Breast epithelium (tissue), 4 donors: Measurements from ENCODE around the gene SUPT7L. TPM values are rescaled to one million over a fixed set of nuclear protein-coding genes. Genes with fewer than 3 reads are reported as not detected.

Source experiments
- DNase-seq, 2 donors: peaks; one replicate each; pipeline ENCODE4 v3.0.0-alpha.2; 2019; ENCODE audit warnings: low spot score in 2 of 2
- H3K27ac ChIP-seq, 2 donors: fragments of 200-600 bp; sonication (generic) in 1 of 2; one replicate each; pipeline ENCODE4 v1.5.1; 2016 to 2019; ENCODE audit warnings: mild to moderate bottlenecking in 1 of 2
- H3K27me3 ChIP-seq, 2 donors: fragments of 200-600 bp; sonication (generic) in 1 of 2; one replicate each; pipeline versions ENCODE4 v1.5.1 to v1.6.0; 2017 to 2019; ENCODE audit warnings: control low read depth in 1 of 2, mild to moderate bottlenecking in 1 of 2
- H3K36me3 ChIP-seq: fragments of 200-600 bp; one replicate; pipeline ENCODE4 v1.5.1; 2019
- H3K4me1 ChIP-seq, 2 donors: fragments of 200-600 bp; sonication (generic); one replicate each; pipeline ENCODE4 v1.5.1; 2016 to 2019; ENCODE audit warnings: control low read depth in 1 of 2
- H3K4me3 ChIP-seq, 3 donors: fragments of 200-600 bp; sonication (generic); 1 replicate in 2 of 3; 2 replicates in 1 of 3; pipeline ENCODE4 v1.5.1; 2016 to 2019; ENCODE audit warnings: mild to moderate bottlenecking in 3 of 3, moderate library complexity in 2 of 3
- H3K9me3 ChIP-seq, 2 donors: fragments of 200-600 bp; sonication (generic) in 1 of 2; one replicate each; pipeline ENCODE4 v1.5.1; 2016 to 2019; ENCODE audit warnings: control low read depth in 1 of 2
- CTCF ChIP-seq, 3 donors: fragments of 450-650 bp; IDR thresholded peaks; one replicate each; pipeline ENCODE4 v1.5.1; 2016 to 2017; ENCODE audit warnings: antibody characterized with exemption in 3 of 3, mild to moderate bottlenecking in 3 of 3, moderate library complexity in 3 of 3
- POLR2A ChIP-seq: fragments of 450-650 bp; IDR thresholded peaks from one replicate; pipeline ENCODE4 v1.6.1; 2016; ENCODE audit warnings: antibody characterized with exemption, mild to moderate bottlenecking, moderate library complexity
- POLR2AphosphoS5 ChIP-seq, 3 donors: sonication (generic); formaldehyde crosslinking; IDR thresholded peaks; one replicate each; pipeline ENCODE4 v1.6.1; 2017; ENCODE audit warnings: antibody characterized with exemption in 3 of 3
- intact Hi-C: fragments of 100-400 bp; cut with DNase I; formaldehyde crosslinking; loops from one replicate; pipeline ENCODE4 v1.15.1; 2023; ENCODE audit warnings: low total_unique reads
- total RNA-seq, 3 donors: library from RNA; depleted of rRNA; stranded (reverse); fragments of >200 nt; gene quantifications; one replicate each; pipeline ENCODE4 v1.1.0, GENCODE V29; 2016

Gene SUPT7L
- total RNA-seq, 3 donors from 2014 or later, result 21.4 to 34.2 (median 25.9) TPM

GRCh38 chr2:27680571-27680970 is 17.2 kb upstream of the SUPT7L start:
- no peak overlapping the region for H3K4me3 ChIP-seq
- H3K36me3 ChIP-seq, result no peaks in the 10 kb centered on the region
- TF ChIP-seq POLR2A (no peak), POLR2AphosphoS5 (IDR thresholded peaks at IDR 0.05) (no peak), CTCF (IDR thresholded peaks at IDR 0.05) (no peak)
- H3K4me1 ChIP-seq, result no peaks in the 10 kb centered on the region
- no peak for DNase-seq
- intact Hi-C loops, result no loop called here
- no peaks in the 10 kb centered on the region for H3K9me3 ChIP-seq
- no peak overlapping the region for H3K27ac ChIP-seq
- H3K27me3 ChIP-seq, result no peaks in the 10 kb centered on the region

- intact Hi-C loops, result no loop called here
- Histone ChIP-seq H3K27ac (no peak overlapping the region), H3K27me3 (no peaks in the 10 kb centered on the region), H3K9me3 (no peaks in the 10 kb centered on the region), H3K4me3 (no peak overlapping the region), H3K36me3 (no peaks in the 10 kb centered on the region), H3K4me1 (no peaks in the 10 kb centered on the region)
- no peak for DNase-seq
- TF ChIP-seq POLR2AphosphoS5 (IDR thresholded peaks at IDR 0.05) (no peak), CTCF (IDR thresholded peaks at IDR 0.05) (no peak), POLR2A (no peak)
These were observed 9.5 kb upstream of the SUPT7L start for GRCh38 chr2:27672723-27673486.

GRCh38 chr2:27671235-27671634 is 7.8 kb upstream of the SUPT7L start:
- intact Hi-C loops, result no loop called here
- H3K4me3 ChIP-seq, result no peak overlapping the region
- TF ChIP-seq CTCF (IDR thresholded peaks at IDR 0.05), result no peak
- TF ChIP-seq POLR2AphosphoS5 (IDR thresholded peaks at IDR 0.05), result no peak
- TF ChIP-seq POLR2A, result no peak
- no peaks in the 10 kb centered on the region for H3K27me3 ChIP-seq
- H3K36me3 ChIP-seq, result no peaks in the 10 kb centered on the region
- no peak overlapping the region for H3K27ac ChIP-seq
- no peaks in the 10 kb centered on the region for H3K9me3 ChIP-seq
- no peaks in the 10 kb centered on the region for H3K4me1 ChIP-seq
- no peak for DNase-seq

GRCh38 chr2:27667446-27667845 is 4.0 kb upstream of the SUPT7L start:
- intact Hi-C loops, result no loop called here
- H3K4me3 ChIP-seq, result no peak overlapping the region
- H3K9me3 ChIP-seq, result no peaks in the 10 kb centered on the region
- no peaks in the 10 kb centered on the region for H3K27me3 ChIP-seq
- H3K36me3 ChIP-seq, result no peaks in the 10 kb centered on the region
- no peak for DNase-seq
- H3K4me1 ChIP-seq, result peaks cover 0 to 2% of the 10 kb centered on the region in 2 donors
- no peak overlapping the region for H3K27ac ChIP-seq
- TF ChIP-seq POLR2A (no peak), POLR2AphosphoS5 (IDR thresholded peaks at IDR 0.05) (no peak), CTCF (IDR thresholded peaks at IDR 0.05) (no peak)

GRCh38 chr2:27664622-27665363 is 1.4 kb upstream of the SUPT7L start:
- Histone ChIP-seq H3K4me1 (peaks cover 0 to 5% of the 10 kb centered on the region in 2 donors), H3K9me3 (no peaks in the 10 kb centered on the region), H3K27me3 (no peaks in the 10 kb centered on the region), H3K4me3 (peak overlapping the region; percentile 76 to 95 (median 77)), H3K36me3 (no peaks in the 10 kb centered on the region), H3K27ac (no peak overlapping the region)
- DNase-seq, result no peak
- TF ChIP-seq CTCF (IDR thresholded peaks at IDR 0.05) (no peak), POLR2A (no peak), POLR2AphosphoS5 (IDR thresholded peaks at IDR 0.05) (no peak)
- intact Hi-C loops, result no loop called here
